GM19238 (cell line): ENCODE measurements around the gene NNAT.
"Not testable (repeated sequence)": the region's sequence is repeated elsewhere in the genome, so short reads cannot be mapped to it uniquely, and the experiment has no call there.

Experiments used
- DNase-seq: peaks from one replicate; pipeline ENCODE4 v3.0.0; 2011; ENCODE audit warnings: low spot score; ENCODE audit not compliant: insufficient read length

NNAT gene

GRCh38 chr20:37540001-37540400 lies 19.0 kb downstream of the NNAT start:
- DNase-seq: no peak

- DNase-seq: not testable (repeated sequence)
Observed at GRCh38 chr20:37540838-37541237, 19.8 kb downstream of the NNAT start.

GRCh38 chr20:37541326-37541725 lies 20.3 kb downstream of the NNAT start:
- no peak for DNase-seq

- DNase-seq: no peak
Observed at GRCh38 chr20:37542281-37542680, 21.2 kb downstream of the NNAT start.

- no peak for DNase-seq
Observed at GRCh38 chr20:37543828-37544227, 22.8 kb downstream of the NNAT start.

- no peak for DNase-seq
Observed at GRCh38 chr20:37544386-37544785, 23.3 kb downstream of the NNAT start.

- DNase-seq: no peak
Observed at GRCh38 chr20:37545516-37545915, 24.5 kb downstream of the NNAT start.

- DNase-seq: no peak
Observed at GRCh38 chr20:37547912-37548311, 26.9 kb downstream of the NNAT start.

- DNase-seq: not testable (repeated sequence)
Observed at GRCh38 chr20:37550101-37550920, 29.3 kb downstream of the NNAT start.

GRCh38 chr20:37551660-37552059 lies 30.6 kb downstream of the NNAT start:
- not testable (repeated sequence) for DNase-seq

- no peak for DNase-seq
Observed at GRCh38 chr20:37552415-37552814, 31.4 kb downstream of the NNAT start.

GRCh38 chr20:37554721-37555298 lies 33.8 kb downstream of the NNAT start:
- not testable (repeated sequence) for DNase-seq

- DNase-seq: no peak
Observed at GRCh38 chr20:37556538-37556937, 35.5 kb downstream of the NNAT start.

- DNase-seq: no peak
Observed at GRCh38 chr20:37558306-37558705, 37.3 kb downstream of the NNAT start.

GRCh38 chr20:37558779-37559178 lies 37.7 kb downstream of the NNAT start:
- DNase-seq: no peak

- DNase-seq: no peak
Observed at GRCh38 chr20:37559312-37560027, 38.4 kb downstream of the NNAT start.

GRCh38 chr20:37560629-37561028 lies 39.6 kb downstream of the NNAT start:
- no peak for DNase-seq

GRCh38 chr20:37562695-37563480 lies 41.8 kb downstream of the NNAT start:
- DNase-seq: no peak

- no peak for DNase-seq
Observed at GRCh38 chr20:37564016-37564387, 43.0 kb downstream of the NNAT start.

- DNase-seq: peak; percentile 65
Observed at GRCh38 chr20:37564388-37565133, 43.5 kb downstream of the NNAT start.
